ENCODE results near the gene SLC6A8. TPM values are rescaled to one million over a fixed set of nuclear protein-coding genes. Genes with fewer than 3 reads are reported as not detected.

The SLC6A8 gene
- total and polyA plus RNA-seq, 2 donors from 2014 or later = 79.7 to 110 TPM

DNA sequence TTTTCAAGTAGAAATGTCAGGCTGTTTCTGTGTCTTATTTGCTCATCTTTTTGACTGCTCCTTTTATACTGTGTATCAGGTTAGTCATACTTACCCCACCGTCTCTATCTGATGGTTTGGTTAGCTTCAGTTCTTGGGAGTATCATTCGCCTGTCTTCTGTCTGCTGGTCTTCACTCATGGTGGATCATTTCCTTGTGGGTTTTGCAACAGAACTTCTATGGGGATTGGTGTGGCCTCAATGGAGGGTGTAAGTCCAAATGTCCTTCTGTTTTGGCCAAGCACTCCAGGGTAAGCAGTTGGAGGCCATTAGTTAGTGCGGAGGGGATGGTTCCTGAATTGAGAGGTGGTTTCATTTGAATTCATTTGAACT lies 44.1 kb downstream of the SLC6A8 start:
- peaks cover 0 to 12% (median 8%) of the 10 kb centered on the region in 3 donors for H3K4me1 ChIP-seq (ENCODE audit: control insufficient read depth in 2 of 3, insufficient read depth in 2 of 3, low read depth in 1 of 3, low read length in 3 of 3)
- FAIRE-seq = no peak
- H3K9ac ChIP-seq (ENCODE audit: low read length in 3 of 3) = no peak overlapping the region
- H3K27ac ChIP-seq (ENCODE audit: low read depth in 2 of 2, low read length in 2 of 2) = no peak overlapping the region
- H3K9me3 ChIP-seq (ENCODE audit: control insufficient read depth in 2 of 3, insufficient read depth in 1 of 3, low read length in 3 of 3) = no peaks in the 10 kb centered on the region
- H3K36me3 ChIP-seq (ENCODE audit: control insufficient read depth in 2 of 3, insufficient read depth in 3 of 3, low read length in 3 of 3) = no peaks in the 10 kb centered on the region
- intact Hi-C loops (cut with DNase I) = no loop called here
- no peaks in the 10 kb centered on the region for H3K27me3 ChIP-seq (ENCODE audit: control insufficient read depth, insufficient read depth, low read length)
- no peak overlapping the region for H3K4me3 ChIP-seq (ENCODE audit: low read length in 3 of 3)
- DNase-seq = no peak
- TF ChIP-seq, protein P1, sequence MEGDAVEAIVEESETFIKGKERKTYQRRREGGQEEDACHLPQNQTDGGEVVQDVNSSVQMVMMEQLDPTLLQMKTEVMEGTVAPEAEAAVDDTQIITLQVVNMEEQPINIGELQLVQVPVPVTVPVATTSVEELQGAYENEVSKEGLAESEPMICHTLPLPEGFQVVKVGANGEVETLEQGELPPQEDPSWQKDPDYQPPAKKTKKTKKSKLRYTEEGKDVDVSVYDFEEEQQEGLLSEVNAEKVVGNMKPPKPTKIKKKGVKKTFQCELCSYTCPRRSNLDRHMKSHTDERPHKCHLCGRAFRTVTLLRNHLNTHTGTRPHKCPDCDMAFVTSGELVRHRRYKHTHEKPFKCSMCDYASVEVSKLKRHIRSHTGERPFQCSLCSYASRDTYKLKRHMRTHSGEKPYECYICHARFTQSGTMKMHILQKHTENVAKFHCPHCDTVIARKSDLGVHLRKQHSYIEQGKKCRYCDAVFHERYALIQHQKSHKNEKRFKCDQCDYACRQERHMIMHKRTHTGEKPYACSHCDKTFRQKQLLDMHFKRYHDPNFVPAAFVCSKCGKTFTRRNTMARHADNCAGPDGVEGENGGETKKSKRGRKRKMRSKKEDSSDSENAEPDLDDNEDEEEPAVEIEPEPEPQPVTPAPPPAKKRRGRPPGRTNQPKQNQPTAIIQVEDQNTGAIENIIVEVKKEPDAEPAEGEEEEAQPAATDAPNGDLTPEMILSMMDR (IDR thresholded peaks at IDR 0.05; ENCODE audit: borderline replicate concordance, extremely low read depth, insufficient read depth) = no peak

DNA sequence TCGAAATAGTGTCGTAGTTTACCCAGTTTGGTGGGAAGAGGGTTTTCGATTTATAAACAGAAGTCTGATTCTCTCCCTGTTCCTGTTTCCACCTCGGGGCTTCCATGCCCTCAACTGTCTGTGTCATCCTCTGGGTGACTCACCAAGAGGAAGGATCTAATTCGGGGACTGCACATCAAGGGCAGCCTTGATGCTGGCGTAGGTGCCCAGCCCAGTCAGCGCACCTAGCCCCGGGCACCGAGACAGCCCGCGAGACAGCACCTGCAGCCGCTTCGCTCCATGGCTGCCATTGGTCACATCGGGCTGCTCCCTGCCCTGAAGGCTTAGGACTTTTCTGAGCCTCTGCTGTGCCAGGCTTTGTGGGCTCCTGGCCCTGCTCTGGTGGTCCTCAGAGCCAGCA lies 44.7 kb downstream of the SLC6A8 start:
- no peaks in the 10 kb centered on the region for H3K27me3 ChIP-seq (ENCODE audit: control insufficient read depth, insufficient read depth, low read length)
- no peak overlapping the region for H3K27ac ChIP-seq (ENCODE audit: low read depth in 2 of 2, low read length in 2 of 2)
- H3K4me3 ChIP-seq (ENCODE audit: low read length in 3 of 3) = no peak overlapping the region
- H3K36me3 ChIP-seq (ENCODE audit: control insufficient read depth in 2 of 3, insufficient read depth in 3 of 3, low read length in 3 of 3) = peaks cover 0 to 2% (median 0%) of the 10 kb centered on the region in 3 donors
- peaks cover 0 to 6% (median 4%) of the 10 kb centered on the region in 3 donors for H3K4me1 ChIP-seq (ENCODE audit: control insufficient read depth in 2 of 3, insufficient read depth in 2 of 3, low read depth in 1 of 3, low read length in 3 of 3)
- TF ChIP-seq, protein P1 (IDR thresholded peaks at IDR 0.05; ENCODE audit: borderline replicate concordance, extremely low read depth, insufficient read depth) = no peak
- H3K9ac ChIP-seq (ENCODE audit: low read length in 3 of 3) = no peak overlapping the region
- intact Hi-C loops (cut with DNase I) = no loop called here
- no peaks in the 10 kb centered on the region for H3K9me3 ChIP-seq (ENCODE audit: control insufficient read depth in 2 of 3, insufficient read depth in 1 of 3, low read length in 3 of 3)
- DNase-seq = peak in 1 of 5 donors; percentile 37
- FAIRE-seq = no peak

DNA sequence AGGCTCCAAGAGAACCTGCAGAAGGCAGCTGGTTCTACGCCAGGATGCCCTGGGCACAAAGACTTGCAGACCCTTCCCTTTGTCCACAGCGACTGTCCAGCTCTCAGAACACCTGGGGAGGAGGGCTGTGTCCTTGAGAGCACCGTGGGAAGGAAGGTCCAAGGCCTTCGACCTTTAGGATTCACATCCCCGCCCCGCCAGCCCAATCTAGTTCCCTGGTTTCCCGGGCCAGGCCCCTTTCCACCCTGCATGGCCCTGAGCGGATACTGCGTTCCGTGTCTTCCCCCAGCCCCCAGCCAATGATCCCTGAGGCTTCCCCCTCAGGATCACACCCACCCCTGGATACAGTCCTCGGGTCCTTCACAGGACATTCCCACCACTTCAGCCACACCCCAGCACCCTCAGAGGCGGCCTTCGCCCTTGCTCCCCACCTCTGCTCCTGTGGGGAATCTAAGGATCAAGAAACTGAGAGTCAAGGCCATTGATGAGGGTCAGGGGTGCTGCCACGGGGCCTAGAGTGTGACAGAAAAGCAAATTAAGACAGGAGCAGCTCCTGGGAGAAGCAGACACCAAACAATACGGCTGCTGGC lies 46.0 kb downstream of the SLC6A8 start:
- Histone ChIP-seq H3K36me3 (ENCODE audit: control insufficient read depth in 2 of 3, insufficient read depth in 3 of 3, low read length in 3 of 3) (peaks cover 0 to 2% (median 0%) of the 10 kb centered on the region in 3 donors), H3K4me3 (ENCODE audit: low read length in 3 of 3) (no peak overlapping the region), H3K27ac (ENCODE audit: low read depth in 2 of 2, low read length in 2 of 2) (no peak overlapping the region), H3K27me3 (ENCODE audit: control insufficient read depth, insufficient read depth, low read length) (no peaks in the 10 kb centered on the region), H3K9ac (ENCODE audit: low read length in 3 of 3) (no peak overlapping the region), H3K4me1 (ENCODE audit: control insufficient read depth in 2 of 3, insufficient read depth in 2 of 3, low read depth in 1 of 3, low read length in 3 of 3) (no peaks in the 10 kb centered on the region), H3K9me3 (ENCODE audit: control insufficient read depth in 2 of 3, insufficient read depth in 1 of 3, low read length in 3 of 3) (no peaks in the 10 kb centered on the region)
- FAIRE-seq = no peak
- TF ChIP-seq, protein P1 (IDR thresholded peaks at IDR 0.05; ENCODE audit: borderline replicate concordance, extremely low read depth, insufficient read depth) = no peak
- intact Hi-C loops (cut with DNase I) = no loop called here
- no peak for DNase-seq

DNA sequence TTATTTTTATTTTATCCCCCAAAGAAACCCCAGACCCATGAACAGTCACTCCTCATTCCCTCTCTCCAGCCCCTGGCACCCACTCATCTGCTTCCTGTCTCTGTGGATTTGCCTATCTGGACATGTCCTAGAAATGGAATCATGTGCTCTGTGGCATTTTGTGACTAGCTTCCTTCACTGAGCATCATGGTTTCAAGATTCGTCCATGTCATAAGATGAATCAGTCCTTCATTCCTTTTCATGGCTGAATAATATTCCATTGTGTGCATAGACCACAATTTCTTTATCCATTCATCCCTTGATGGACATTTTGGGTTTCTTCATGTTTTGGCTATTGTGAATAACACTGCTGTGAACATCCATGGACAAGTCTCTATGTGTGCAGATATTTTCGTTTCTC lies 47.1 kb downstream of the SLC6A8 start:
- intact Hi-C loops (cut with DNase I) = no loop called here
- H3K9me3 ChIP-seq (ENCODE audit: control insufficient read depth in 2 of 3, insufficient read depth in 1 of 3, low read length in 3 of 3) = no peaks in the 10 kb centered on the region

More for the DNA sequence above, 47.1 kb downstream of the SLC6A8 start:
- Histone ChIP-seq H3K36me3 (ENCODE audit: control insufficient read depth in 2 of 3, insufficient read depth in 3 of 3, low read length in 3 of 3) (peaks cover 0 to 2% (median 0%) of the 10 kb centered on the region in 3 donors), H3K27me3 (ENCODE audit: control insufficient read depth, insufficient read depth, low read length) (no peaks in the 10 kb centered on the region), H3K27ac (ENCODE audit: low read depth in 2 of 2, low read length in 2 of 2) (no peak overlapping the region), H3K9ac (ENCODE audit: low read length in 3 of 3) (no peak overlapping the region), H3K4me1 (ENCODE audit: control insufficient read depth in 2 of 3, insufficient read depth in 2 of 3, low read depth in 1 of 3, low read length in 3 of 3) (no peaks in the 10 kb centered on the region), H3K4me3 (ENCODE audit: low read length in 3 of 3) (no peak overlapping the region)
- DNase-seq (no peak), FAIRE-seq (no peak)
- TF ChIP-seq, protein P1 (IDR thresholded peaks at IDR 0.05; ENCODE audit: borderline replicate concordance, extremely low read depth, insufficient read depth) = no peak

Data from kidney (tissue), 14 donors.